Measurements from ENCODE around the gene ADSS1.

DNA sequence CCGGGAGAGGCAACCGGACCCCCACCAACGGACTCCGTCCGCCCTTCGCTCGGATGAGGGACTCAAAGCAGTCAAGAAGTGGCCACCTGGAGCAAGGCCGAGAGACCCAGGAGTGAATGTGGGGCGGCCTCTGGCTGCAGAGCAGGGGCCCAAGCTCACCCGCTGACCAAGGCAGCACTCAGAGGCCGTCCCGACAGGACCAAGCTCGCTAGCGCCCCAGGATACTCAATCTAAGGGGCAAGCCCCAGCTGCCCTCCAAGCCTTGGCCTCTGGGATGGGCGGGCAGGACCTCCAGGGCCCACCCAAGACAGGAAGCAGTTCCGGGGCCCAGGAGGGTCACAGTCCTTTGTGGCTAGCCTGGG is 70.6 kb downstream of the ADSS1 start:
- TF ChIP-seq, protein P1, sequence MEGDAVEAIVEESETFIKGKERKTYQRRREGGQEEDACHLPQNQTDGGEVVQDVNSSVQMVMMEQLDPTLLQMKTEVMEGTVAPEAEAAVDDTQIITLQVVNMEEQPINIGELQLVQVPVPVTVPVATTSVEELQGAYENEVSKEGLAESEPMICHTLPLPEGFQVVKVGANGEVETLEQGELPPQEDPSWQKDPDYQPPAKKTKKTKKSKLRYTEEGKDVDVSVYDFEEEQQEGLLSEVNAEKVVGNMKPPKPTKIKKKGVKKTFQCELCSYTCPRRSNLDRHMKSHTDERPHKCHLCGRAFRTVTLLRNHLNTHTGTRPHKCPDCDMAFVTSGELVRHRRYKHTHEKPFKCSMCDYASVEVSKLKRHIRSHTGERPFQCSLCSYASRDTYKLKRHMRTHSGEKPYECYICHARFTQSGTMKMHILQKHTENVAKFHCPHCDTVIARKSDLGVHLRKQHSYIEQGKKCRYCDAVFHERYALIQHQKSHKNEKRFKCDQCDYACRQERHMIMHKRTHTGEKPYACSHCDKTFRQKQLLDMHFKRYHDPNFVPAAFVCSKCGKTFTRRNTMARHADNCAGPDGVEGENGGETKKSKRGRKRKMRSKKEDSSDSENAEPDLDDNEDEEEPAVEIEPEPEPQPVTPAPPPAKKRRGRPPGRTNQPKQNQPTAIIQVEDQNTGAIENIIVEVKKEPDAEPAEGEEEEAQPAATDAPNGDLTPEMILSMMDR (conservative IDR thresholded peaks at IDR 0.05 in 1 of 2, IDR thresholded peaks at IDR 0.05 in 1 of 2; ENCODE audit: low read depth in 1 of 2, low read length in 2 of 2): peak in 1 of 2 donors; percentile 8
- no peak for TF ChIP-seq EZH2 (IDR thresholded peaks at IDR 0.05; ENCODE audit: low read length, missing control alignments)

Measured in fibroblast of lung (primary cell).